Keratinocyte (primary cell): ENCODE data around the gene CACNA1I.

Experiments
- EZH2 ChIP-seq: IDR thresholded peaks from one replicate; pipeline ENCODE4 v1.6.1; 2012; ENCODE audit warnings: inconsistent platforms, mild to moderate bottlenecking, low read length, moderate library complexity
- TF ChIP-seq, protein P1 (sequence below), 3 experiments: IDR thresholded peaks in 1 of 3; conservative IDR thresholded peaks in 1 of 3; optimal IDR thresholded peaks in 1 of 3; 2 replicates in 2 of 3; 3 replicates in 1 of 3; pipeline versions ENCODE3 to v1.5.1; 2011; ENCODE audit warnings: low read length in 3 of 3, mild to moderate bottlenecking in 3 of 3, moderate library complexity in 2 of 3, control low read depth in 1 of 3, inconsistent platforms in 1 of 3; ENCODE audit not compliant: insufficient read depth in 2 of 3; ENCODE audit errors: extremely low read depth in 1 of 3

- TF ChIP-seq, protein P1, sequence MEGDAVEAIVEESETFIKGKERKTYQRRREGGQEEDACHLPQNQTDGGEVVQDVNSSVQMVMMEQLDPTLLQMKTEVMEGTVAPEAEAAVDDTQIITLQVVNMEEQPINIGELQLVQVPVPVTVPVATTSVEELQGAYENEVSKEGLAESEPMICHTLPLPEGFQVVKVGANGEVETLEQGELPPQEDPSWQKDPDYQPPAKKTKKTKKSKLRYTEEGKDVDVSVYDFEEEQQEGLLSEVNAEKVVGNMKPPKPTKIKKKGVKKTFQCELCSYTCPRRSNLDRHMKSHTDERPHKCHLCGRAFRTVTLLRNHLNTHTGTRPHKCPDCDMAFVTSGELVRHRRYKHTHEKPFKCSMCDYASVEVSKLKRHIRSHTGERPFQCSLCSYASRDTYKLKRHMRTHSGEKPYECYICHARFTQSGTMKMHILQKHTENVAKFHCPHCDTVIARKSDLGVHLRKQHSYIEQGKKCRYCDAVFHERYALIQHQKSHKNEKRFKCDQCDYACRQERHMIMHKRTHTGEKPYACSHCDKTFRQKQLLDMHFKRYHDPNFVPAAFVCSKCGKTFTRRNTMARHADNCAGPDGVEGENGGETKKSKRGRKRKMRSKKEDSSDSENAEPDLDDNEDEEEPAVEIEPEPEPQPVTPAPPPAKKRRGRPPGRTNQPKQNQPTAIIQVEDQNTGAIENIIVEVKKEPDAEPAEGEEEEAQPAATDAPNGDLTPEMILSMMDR (optimal IDR thresholded peaks at IDR 0.05 in 1 of 3, IDR thresholded peaks at IDR 0.05 in 1 of 3, conservative IDR thresholded peaks at IDR 0.05 in 1 of 3; ENCODE audit: extremely low read depth in 1 of 3, insufficient read depth in 2 of 3, low read length in 3 of 3), result no peak
- no peak for TF ChIP-seq EZH2
These were observed 48.5 kb downstream of the CACNA1I start for GRCh38 chr22:39618996-39619530.
